ENCODE results near the gene SNAP29. TPM values are rescaled to one million over a fixed set of nuclear protein-coding genes. Genes with fewer than 3 reads are reported as not detected.
"Not testable (repeated sequence)": the region's sequence is repeated elsewhere in the genome, so short reads cannot be mapped to it uniquely, and the experiment has no call there.

Gene SNAP29
- total RNA-seq, 1 experiment from 2014 or later, result 17.9 TPM

- H3K4ac ChIP-seq (ENCODE audit: low read depth, low read length), result not testable (repeated sequence)
- peaks cover 74% of the 10 kb centered on the region; the same call in 1 of the 2 replicates for H3K79me2 ChIP-seq (ENCODE audit: insufficient read depth, low read length)
- no CpG with 5 or more reads among the region's 11 CpGs for WGBS (ENCODE audit: extremely low coverage, insufficient read length, low lambda C conversion rate)
Measured at GRCh38 chr22:20935780-20936539, 77.2 kb downstream of the SNAP29 start.

More at GRCh38 chr22:20935780-20936539, 77.2 kb downstream of the SNAP29 start:
- not testable (repeated sequence) for H3K9me3 ChIP-seq (ENCODE audit: control insufficient read depth, low read depth, low read length); H3K14ac ChIP-seq (ENCODE audit: insufficient read depth, low read length); H3K9ac ChIP-seq (ENCODE audit: extremely low read depth, insufficient read length, low read length); H2BK15ac ChIP-seq (ENCODE audit: low read depth, low read length); H2BK12ac ChIP-seq (ENCODE audit: insufficient read length, low read depth, low read length); H3K4me2 ChIP-seq (ENCODE audit: insufficient read depth, insufficient read length, low read length); H2BK120ac ChIP-seq (ENCODE audit: low read depth, low read length, poor library complexity, severe bottlenecking); H3K4me1 ChIP-seq (ENCODE audit: insufficient read depth, low read length); H4K5ac ChIP-seq (ENCODE audit: insufficient read length, low read depth, low read length); H4K8ac ChIP-seq (replicated peaks; ENCODE audit: insufficient read length, low read depth, low read length); H2BK5ac ChIP-seq (ENCODE audit: insufficient read length, low read length); H2BK20ac ChIP-seq (ENCODE audit: low read depth, low read length, poor library complexity, severe bottlenecking); H3K18ac ChIP-seq (ENCODE audit: insufficient read length, low read depth, low read length); H3K27ac ChIP-seq (ENCODE audit: insufficient read length, low read depth, low read length); H3K9me3 Mint-ChIP-seq; H2AK5ac ChIP-seq (ENCODE audit: insufficient read length, low read length); H2AFZ ChIP-seq (ENCODE audit: low read length); H3T11ph ChIP-seq (ENCODE audit: low read length); H3K27me3 Mint-ChIP-seq (ENCODE audit: low read depth); H3K23me2 ChIP-seq (ENCODE audit: insufficient read length, low read depth, low read length, poor library complexity, severe bottlenecking); DNase-seq; H4K20me1 ChIP-seq (ENCODE audit: control insufficient read depth, insufficient read depth, insufficient read length); H3K4me3 Mint-ChIP-seq; H4K91ac ChIP-seq (ENCODE audit: insufficient read length, low read depth, low read length); H3K79me1 ChIP-seq (ENCODE audit: insufficient read depth, low read depth, low read length, poor library complexity, severe bottlenecking); H3K56ac ChIP-seq (ENCODE audit: insufficient read length, low read depth, low read length); H3K27me3 ChIP-seq (ENCODE audit: insufficient read depth, low read length); H3K23ac ChIP-seq (ENCODE audit: insufficient read length, low read depth, low read length)
- H3K4me1 Mint-ChIP-seq, result peaks cover 22 to 24% of the 10 kb centered on the region in 2 experiments
- H3K27ac Mint-ChIP-seq, result peak overlapping the region in 1 of 3 experiments; percentile 62; a peak in 3 of 7 replicates
- peaks cover 34 to 74% (median 56%) of the 10 kb centered on the region in 3 experiments for H3K36me3 Mint-ChIP-seq (ENCODE audit: insufficient read depth in 1 of 3, low read depth in 3 of 3)

Measured in H9 (cell line).